DND-41 (cell line): ENCODE results near the gene SOAT2.

Experiments used
- ATAC-seq: fragments of 200-7000 bp; cut with Tn5 transposase; 3 replicates; pipeline ENCODE4 v1.9.1; 2021; ENCODE audit warnings: low read depth; ENCODE audit not compliant: insufficient read depth
- DNase-seq: peaks from one replicate; pipeline ENCODE4 v3.0.0-alpha.2; 2020
- H2AFZ ChIP-seq: 2 replicates; pipeline ENCODE4 v1.6.0; 2012; ENCODE audit warnings: low read depth, low read length
- H3K27ac ChIP-seq: 2 replicates; pipeline ENCODE4 v1.5.1; 2012; ENCODE audit warnings: low read length, inconsistent platforms
- H3K27me3 ChIP-seq: fragments of 200-600 bp; sonication (generic); 2 replicates; pipeline ENCODE4 v1.6.0; 2012; ENCODE audit warnings: low read length, mild to moderate bottlenecking, inconsistent platforms; ENCODE audit not compliant: insufficient read depth, poor library complexity
- H3K36me3 ChIP-seq: 2 replicates; pipeline ENCODE4 v1.5.1; 2012; ENCODE audit warnings: low read length, inconsistent platforms; ENCODE audit not compliant: insufficient read depth
- H3K4me1 ChIP-seq: 2 replicates; pipeline ENCODE4 v1.5.1; 2012; ENCODE audit warnings: mild to moderate bottlenecking, low read length; ENCODE audit not compliant: insufficient read depth
- H3K4me2 ChIP-seq: 2 replicates; pipeline ENCODE4 v1.6.0; 2012; ENCODE audit warnings: mild to moderate bottlenecking, moderate library complexity, low read length, inconsistent platforms; ENCODE audit not compliant: insufficient read depth
- H3K4me3 ChIP-seq, 2 experiments: fragments of 200-600 bp in 1 of 2; shearing (Covaris generic) in 1 of 2; 2 replicates each; pipeline ENCODE4 v1.5.1; 2012 to 2016; ENCODE audit warnings: inconsistent platforms in 2 of 2, low read length in 2 of 2, mild to moderate bottlenecking in 2 of 2, low read depth in 1 of 2, moderate library complexity in 1 of 2
- H3K79me2 ChIP-seq: 2 replicates; pipeline ENCODE4 v1.6.0; 2012; ENCODE audit warnings: low read length, inconsistent platforms; ENCODE audit not compliant: insufficient read depth
- H3K9ac ChIP-seq: 2 replicates; pipeline ENCODE4 v1.6.0; 2012; ENCODE audit warnings: low read depth, mild to moderate bottlenecking, inconsistent platforms, low read length, moderate library complexity
- H3K9me3 ChIP-seq: 2 replicates; pipeline ENCODE4 v1.5.1; 2012; ENCODE audit warnings: low read length, moderate library complexity, mild to moderate bottlenecking, inconsistent platforms; ENCODE audit not compliant: insufficient read depth, severe bottlenecking
- H4K20me1 ChIP-seq: 2 replicates; pipeline ENCODE4 v1.6.0; 2012; ENCODE audit warnings: low read length; ENCODE audit not compliant: insufficient read depth
- CTCF ChIP-seq: IDR thresholded peaks from 2 replicates; pipeline ENCODE4 v1.5.1; 2012; ENCODE audit warnings: borderline replicate concordance, low read length, moderate library complexity, mild to moderate bottlenecking; ENCODE audit not compliant: poor library complexity, severe bottlenecking; ENCODE audit errors: extremely low read depth
- EZH2 ChIP-seq: IDR thresholded peaks from 3 replicates; pipeline ENCODE4 v1.6.1; 2012; ENCODE audit warnings: borderline replicate concordance, low read depth, mild to moderate bottlenecking, moderate library complexity, low read length, inconsistent platforms; ENCODE audit not compliant: severe bottlenecking

Gene SOAT2

GRCh38 chr12:53102883-53103807, at the start of gene SOAT2:
Gene SOAT2, plus strand, starts transcription at chr12:53103486. Its CDS starts 92 bp downstream, at chr12:53103578.
- Histone ChIP-seq H3K9me3 (no peaks in the 10 kb centered on the region), H3K4me3 (no peak within 1 kb of the TSS), H3K4me1 (peaks cover 7% of the 10 kb centered on the region), H3K27ac (no peak within 1 kb of the TSS), H4K20me1 (peaks cover 7% of the 10 kb centered on the region; the same call in 1 of the 2 replicates), H3K79me2 (no peaks in the 10 kb centered on the region), H3K9ac (no peak within 1 kb of the TSS), H3K27me3 (peaks cover 12% of the 10 kb centered on the region), H2AFZ (no peak within 1 kb of the TSS), H3K4me2 (no peak within 1 kb of the TSS), H3K36me3 (no peaks in the 10 kb centered on the region)
- no peak for TF ChIP-seq EZH2
- no peak for TF ChIP-seq CTCF
- DNase-seq (peak; percentile 51), ATAC-seq (peak; percentile 71)

GRCh38 chr12:53054112-53054878, 49.0 kb upstream of the SOAT2 start:
- 0 out of 3 replicates have a peak, but pooled peaks have one; percentile 26 for ATAC-seq
- Histone ChIP-seq H3K4me1 (no peaks in the 10 kb centered on the region), H3K4me3 (no peak overlapping the region), H3K36me3 (no peaks in the 10 kb centered on the region), H3K4me2 (no peak overlapping the region), H3K79me2 (no peaks in the 10 kb centered on the region), H3K9me3 (no peaks in the 10 kb centered on the region), H2AFZ (no peak overlapping the region), H4K20me1 (no peaks in the 10 kb centered on the region), H3K27ac (no peak overlapping the region), H3K27me3 (no peaks in the 10 kb centered on the region), H3K9ac (no peak overlapping the region)
- DNase-seq = no peak
- TF ChIP-seq CTCF = no peak
- TF ChIP-seq EZH2 = no peak

GRCh38 chr12:53055471-53056266, 47.6 kb upstream of the SOAT2 start:
- Histone ChIP-seq H3K9ac (no peak overlapping the region), H3K36me3 (no peaks in the 10 kb centered on the region), H3K9me3 (no peaks in the 10 kb centered on the region), H3K27me3 (no peaks in the 10 kb centered on the region), H2AFZ (no peak overlapping the region), H3K79me2 (no peaks in the 10 kb centered on the region), H3K4me2 (no peak overlapping the region), H3K4me3 (no peak overlapping the region), H3K27ac (no peak overlapping the region), H4K20me1 (no peaks in the 10 kb centered on the region), H3K4me1 (no peaks in the 10 kb centered on the region)
- no peak for TF ChIP-seq CTCF
- TF ChIP-seq EZH2 = no peak
- no peak for ATAC-seq
- no peak for DNase-seq
